PFSK-1 (cell line): ENCODE measurements around the gene COL6A2.

Source experiments
- FOXP2 ChIP-seq: optimal IDR thresholded peaks from 2 replicates; pipeline ENCODE3; 2011; ENCODE audit warnings: borderline replicate concordance, control low read depth, inconsistent platforms; ENCODE audit not compliant: insufficient read depth; ENCODE audit errors: extremely low read length, extremely low read depth
- POLR2AphosphoS5 ChIP-seq: IDR thresholded peaks from 2 replicates; pipeline ENCODE4 v1.6.1; 2012; ENCODE audit warnings: low read depth, mild to moderate bottlenecking, control low read depth, low read length, moderate library complexity
- REST ChIP-seq, 2 experiments: IDR thresholded peaks; 2 replicates each; pipeline versions ENCODE4 v1.6.1 to v1.8.0; 2011 to 2012; ENCODE audit warnings: low read depth in 2 of 2, low read length in 2 of 2, control low read depth in 1 of 2, inconsistent platforms in 1 of 2, mild to moderate bottlenecking in 1 of 2, moderate library complexity in 1 of 2; ENCODE audit not compliant: insufficient read depth in 1 of 2
- SIN3A ChIP-seq: IDR thresholded peaks from 2 replicates; pipeline ENCODE4 v1.6.1; 2012; ENCODE audit warnings: mild to moderate bottlenecking, low read length, moderate library complexity, borderline replicate concordance; ENCODE audit not compliant: insufficient read depth
- TAF1 ChIP-seq: IDR thresholded peaks from 2 replicates; pipeline ENCODE4 v1.6.1; 2012; ENCODE audit warnings: low read length, control low read depth, borderline replicate concordance; ENCODE audit not compliant: insufficient read depth

Gene COL6A2

DNA sequence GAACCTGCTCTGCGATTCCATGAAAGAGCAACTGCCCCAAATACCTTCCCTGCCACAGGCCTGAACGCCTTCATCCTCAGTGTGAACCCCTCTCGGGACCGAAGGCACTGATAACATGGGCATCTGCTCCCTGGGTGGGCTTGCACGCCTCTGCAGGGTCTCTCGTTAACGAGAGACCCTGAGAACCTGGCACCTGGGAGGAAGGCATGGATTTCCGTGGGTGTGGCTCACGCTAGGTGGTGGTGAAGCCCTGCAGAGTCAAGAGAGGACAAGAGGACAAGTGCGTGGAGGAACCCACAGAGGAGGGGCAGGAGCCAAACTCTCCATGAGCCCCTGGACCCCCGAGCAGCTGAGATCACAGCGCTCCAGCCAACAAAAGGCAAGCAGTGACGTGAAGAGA is 26.8 kb upstream of the COL6A2 start:
- TF ChIP-seq TAF1 (no peak), FOXP2 (no peak), REST (IDR thresholded peaks at IDR 0.05; ENCODE audit: insufficient read depth in 1 of 2, low read depth in 2 of 2, low read length in 2 of 2) (no peak), SIN3A (no peak), POLR2AphosphoS5 (no peak)

DNA sequence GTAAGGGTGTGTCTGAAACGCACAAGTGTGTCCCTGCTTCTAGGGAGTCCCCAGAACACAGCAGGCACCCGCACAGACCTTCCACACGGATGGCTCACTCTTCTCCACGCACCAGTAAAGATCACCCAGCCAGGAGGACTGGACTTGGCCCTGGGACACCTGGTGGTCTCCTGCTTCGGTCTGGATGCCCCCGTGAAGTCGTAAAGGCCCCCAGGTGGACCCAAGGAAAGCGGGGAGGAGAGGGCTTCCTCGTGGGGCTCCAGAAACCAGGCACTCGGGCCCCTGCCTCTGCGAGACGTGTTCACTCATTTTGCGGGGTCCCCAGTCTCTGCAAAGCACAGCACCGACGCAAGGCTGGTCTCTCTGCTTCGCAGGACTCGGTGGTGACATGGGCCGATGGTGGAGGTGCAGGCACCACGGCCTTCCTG is 20.2 kb upstream of the COL6A2 start:
- TF ChIP-seq REST (IDR thresholded peaks at IDR 0.05; ENCODE audit: insufficient read depth in 1 of 2, low read depth in 2 of 2, low read length in 2 of 2) (no peak), TAF1 (no peak), POLR2AphosphoS5 (no peak), SIN3A (no peak), FOXP2 (no peak)

- TF ChIP-seq FOXP2 (no peak), TAF1 (no peak), REST (IDR thresholded peaks at IDR 0.05; ENCODE audit: insufficient read depth in 1 of 2, low read depth in 2 of 2, low read length in 2 of 2) (no peak), SIN3A (no peak), POLR2AphosphoS5 (no peak)
Measured at GRCh38 chr21:46078322-46078977, 19.5 kb upstream of the COL6A2 start.

DNA sequence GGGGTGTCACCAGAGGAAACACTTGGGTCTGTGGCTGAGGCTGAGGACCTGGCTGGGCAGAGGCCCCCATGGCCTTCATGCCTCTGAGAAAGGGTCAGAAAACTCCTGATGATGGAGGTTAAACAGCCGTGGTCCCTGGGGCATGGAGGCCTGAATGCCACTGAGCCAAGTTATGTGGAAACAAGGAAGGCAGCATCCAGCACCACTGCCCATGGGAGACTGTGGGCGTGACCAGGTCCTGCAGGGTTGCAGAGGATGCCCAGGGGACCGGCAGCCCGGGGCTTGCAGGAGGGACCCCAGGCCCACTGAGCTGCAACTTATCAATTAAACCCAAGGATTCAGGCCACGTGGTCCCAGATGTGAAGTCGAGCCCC is 18.9 kb upstream of the COL6A2 start:
- TF ChIP-seq SIN3A (no peak), REST (IDR thresholded peaks at IDR 0.05; ENCODE audit: insufficient read depth in 1 of 2, low read depth in 2 of 2, low read length in 2 of 2) (no peak), FOXP2 (no peak)
